OCI-LY7 (cell line): ENCODE results near the gene SLC2A13.

Experiments used
- EZH2phosphoT487 ChIP-seq: fragments of 200-600 bp; sonication (generic); IDR thresholded peaks from 2 replicates; pipeline ENCODE4 v1.6.1; 2018; ENCODE audit warnings: low read depth, borderline replicate concordance, mild to moderate bottlenecking, mixed run types, antibody characterized with exemption, low read length, moderate library complexity, mixed read lengths
- TF ChIP-seq, protein P1 (sequence below): fragments of 200-600 bp; sonication (generic); conservative IDR thresholded peaks from 2 replicates; pipeline ENCODE4 v1.5.1; 2014; ENCODE audit warnings: mild to moderate bottlenecking, antibody characterized with exemption, low read length, moderate library complexity, mixed read lengths

- TF ChIP-seq, protein P1, sequence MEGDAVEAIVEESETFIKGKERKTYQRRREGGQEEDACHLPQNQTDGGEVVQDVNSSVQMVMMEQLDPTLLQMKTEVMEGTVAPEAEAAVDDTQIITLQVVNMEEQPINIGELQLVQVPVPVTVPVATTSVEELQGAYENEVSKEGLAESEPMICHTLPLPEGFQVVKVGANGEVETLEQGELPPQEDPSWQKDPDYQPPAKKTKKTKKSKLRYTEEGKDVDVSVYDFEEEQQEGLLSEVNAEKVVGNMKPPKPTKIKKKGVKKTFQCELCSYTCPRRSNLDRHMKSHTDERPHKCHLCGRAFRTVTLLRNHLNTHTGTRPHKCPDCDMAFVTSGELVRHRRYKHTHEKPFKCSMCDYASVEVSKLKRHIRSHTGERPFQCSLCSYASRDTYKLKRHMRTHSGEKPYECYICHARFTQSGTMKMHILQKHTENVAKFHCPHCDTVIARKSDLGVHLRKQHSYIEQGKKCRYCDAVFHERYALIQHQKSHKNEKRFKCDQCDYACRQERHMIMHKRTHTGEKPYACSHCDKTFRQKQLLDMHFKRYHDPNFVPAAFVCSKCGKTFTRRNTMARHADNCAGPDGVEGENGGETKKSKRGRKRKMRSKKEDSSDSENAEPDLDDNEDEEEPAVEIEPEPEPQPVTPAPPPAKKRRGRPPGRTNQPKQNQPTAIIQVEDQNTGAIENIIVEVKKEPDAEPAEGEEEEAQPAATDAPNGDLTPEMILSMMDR, result no peak
- TF ChIP-seq EZH2phosphoT487, result no peak
Measured at GRCh38 chr12:39777465-39777864, 328.4 kb downstream of the SLC2A13 start.
